HL-60 (cell line): ENCODE measurements around the gene ACOX3.

Experiments used
- DNase-seq, 2 experiments: peaks; one replicate each; pipeline ENCODE4 v3.0.0-alpha.2; 2010 to 2020; ENCODE audit warnings: low read depth in 1 of 2, low spot score in 1 of 2
- H3K27ac ChIP-seq: fragments of 250-450 bp; sonication (Bioruptor Pico); replicated peaks from 2 replicates; pipeline ENCODE4 v1.5.1; 2020; ENCODE audit warnings: mild to moderate bottlenecking, moderate library complexity
- H3K27me3 ChIP-seq: fragments of 250-450 bp; sonication (Bioruptor Pico); 2 replicates; pipeline ENCODE4 v1.5.1; 2021; ENCODE audit warnings: mild to moderate bottlenecking, moderate library complexity; ENCODE audit not compliant: insufficient read depth, poor library complexity, severe bottlenecking
- H3K4me3 ChIP-seq: replicated peaks from 2 replicates; pipeline ENCODE4 v1.5.1; 2011; ENCODE audit warnings: mild to moderate bottlenecking, control low read depth, low read length; ENCODE audit not compliant: insufficient read depth
- CTCF ChIP-seq: IDR thresholded peaks from one replicate; pipeline ENCODE4 v1.5.1; 2011; ENCODE audit warnings: low read length, control low read depth, inconsistent platforms; ENCODE audit not compliant: insufficient read depth
- GABPA ChIP-seq: IDR thresholded peaks from 2 replicates; pipeline ENCODE4 v1.6.1; 2012; ENCODE audit warnings: low read depth
- POLR2AphosphoS5 ChIP-seq: IDR thresholded peaks from 2 replicates; pipeline ENCODE4 v1.6.1; 2012; ENCODE audit warnings: low read depth
- REST ChIP-seq: IDR thresholded peaks from 2 replicates; pipeline ENCODE4 v1.6.1; 2012; ENCODE audit warnings: low read depth; ENCODE audit not compliant: insufficient replicate concordance
- SPI1 ChIP-seq: IDR thresholded peaks from 2 replicates; pipeline ENCODE4 v1.6.1; 2012; ENCODE audit warnings: low read depth, mild to moderate bottlenecking, borderline replicate concordance

ACOX3 gene

GRCh38 chr4:8442596-8443358, 2.3 kb upstream of the ACOX3 start:
- H3K27ac ChIP-seq: no peak overlapping the region
- DNase-seq: no peak
- no peaks in the 10 kb centered on the region for H3K27me3 ChIP-seq
- H3K4me3 ChIP-seq: no peak overlapping the region
- TF ChIP-seq POLR2AphosphoS5: no peak
- no peak for TF ChIP-seq SPI1
- no peak for TF ChIP-seq GABPA
- no peak for TF ChIP-seq CTCF
- no peak for TF ChIP-seq REST

- H3K27ac ChIP-seq: peak overlapping the region; percentile 87; the same call in 1 of the 2 replicates
- no peak for DNase-seq
- H3K4me3 ChIP-seq: peak overlapping the region; percentile 97
- TF ChIP-seq REST (no peak), POLR2AphosphoS5 (no peak), SPI1 (no peak), GABPA (no peak), CTCF (no peak)
- H3K27me3 ChIP-seq: no peaks in the 10 kb centered on the region
Observed at GRCh38 chr4:8441499-8442091, 1.1 kb upstream of the ACOX3 start.

- peak overlapping the region; percentile 87 for H3K27ac ChIP-seq
- peak; percentile 61 to 77 for DNase-seq
- no peaks in the 10 kb centered on the region for H3K27me3 ChIP-seq
- TF ChIP-seq SPI1 (no peak), POLR2AphosphoS5 (no peak), GABPA (no peak), REST (no peak), CTCF (no peak)
- peak overlapping the region; percentile 97 for H3K4me3 ChIP-seq
Observed at GRCh38 chr4:8439914-8440491, 520 bp downstream of the ACOX3 start.
